ENCODE results near the gene CDK5RAP3.
A peak's percentile ranks its signal among the peaks of the same experiment; 100 is the strongest.
"Not testable (repeated sequence)": the region's sequence is repeated elsewhere in the genome, so short reads cannot be mapped to it uniquely, and the experiment has no call there.

The CDK5RAP3 gene

GRCh38 chr17:47975823-47976205 is 4.9 kb downstream of the CDK5RAP3 start:
- no peak for DNase-seq

DNA sequence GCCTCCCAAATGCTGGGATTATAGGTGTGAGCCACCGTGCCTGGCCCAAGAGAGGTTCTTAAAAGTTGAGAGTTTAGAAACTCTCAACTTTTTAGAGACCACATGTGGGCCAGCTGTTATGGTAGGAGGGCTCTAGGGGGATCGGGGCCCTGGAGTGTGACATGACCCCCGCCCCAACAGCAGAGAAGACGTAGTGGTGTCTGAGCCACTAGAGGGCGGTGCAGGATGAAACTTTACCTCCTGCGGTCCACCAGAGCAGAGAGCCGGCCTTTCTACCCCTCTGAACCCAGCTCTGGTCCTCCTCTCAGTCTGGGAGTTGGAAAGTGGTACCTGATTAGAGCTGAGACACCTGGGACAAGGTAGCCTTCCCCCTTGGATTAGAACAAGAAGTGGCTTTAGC is 7.4 kb downstream of the CDK5RAP3 start:
- peak; percentile 64 to 73 for DNase-seq

- DNase-seq, result peak in 1 of 2 experiments; percentile 35
Observed at GRCh38 chr17:47980541-47980940, 9.6 kb downstream of the CDK5RAP3 start.

DNA sequence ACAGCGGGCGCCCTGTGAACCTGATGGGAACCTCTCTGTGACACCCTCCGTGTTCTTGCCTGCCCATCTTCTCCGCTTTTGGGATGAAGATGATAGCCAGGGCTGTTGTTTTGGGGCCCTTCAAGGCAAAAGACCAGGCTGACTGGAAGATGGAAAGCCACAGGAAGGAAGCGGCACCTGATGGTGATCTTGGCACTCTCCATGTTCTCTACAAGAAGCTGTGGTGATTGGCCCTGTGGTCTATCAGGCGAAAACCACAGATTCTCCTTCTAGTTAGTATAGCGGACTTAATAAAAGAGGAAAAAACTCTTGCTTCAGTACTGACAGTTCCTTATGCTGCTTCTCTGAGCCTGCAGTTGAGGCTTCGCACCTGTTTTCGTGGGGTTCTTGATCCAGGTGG is 10.5 kb downstream of the CDK5RAP3 start:
- DNase-seq, result no peak

DNA sequence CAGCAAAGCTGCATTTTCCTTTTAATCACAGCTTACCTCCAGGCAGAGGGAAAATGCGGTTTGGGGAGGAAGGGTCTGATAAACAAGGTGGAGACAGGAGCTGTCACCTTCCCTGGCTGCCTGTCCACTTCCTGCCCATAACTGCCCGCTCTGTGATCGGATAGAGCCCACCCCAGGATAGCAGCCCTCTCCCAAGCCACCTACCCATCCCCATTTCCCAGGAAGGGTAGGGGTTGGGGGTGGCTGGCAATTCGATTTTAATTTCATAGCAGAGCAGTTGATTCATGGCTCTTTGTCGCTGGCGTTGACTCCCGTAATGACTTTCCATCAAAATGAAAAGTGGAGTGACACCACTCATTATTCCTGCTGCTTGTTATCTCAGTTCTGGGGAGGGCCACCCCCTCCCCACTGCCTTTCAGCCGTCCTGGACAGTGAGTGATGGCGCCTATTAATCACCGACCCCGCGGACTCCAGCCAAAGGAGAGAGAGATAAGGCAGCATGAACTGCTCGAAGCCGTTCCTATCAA is 11.2 kb downstream of the CDK5RAP3 start:
- no peak for DNase-seq

DNA sequence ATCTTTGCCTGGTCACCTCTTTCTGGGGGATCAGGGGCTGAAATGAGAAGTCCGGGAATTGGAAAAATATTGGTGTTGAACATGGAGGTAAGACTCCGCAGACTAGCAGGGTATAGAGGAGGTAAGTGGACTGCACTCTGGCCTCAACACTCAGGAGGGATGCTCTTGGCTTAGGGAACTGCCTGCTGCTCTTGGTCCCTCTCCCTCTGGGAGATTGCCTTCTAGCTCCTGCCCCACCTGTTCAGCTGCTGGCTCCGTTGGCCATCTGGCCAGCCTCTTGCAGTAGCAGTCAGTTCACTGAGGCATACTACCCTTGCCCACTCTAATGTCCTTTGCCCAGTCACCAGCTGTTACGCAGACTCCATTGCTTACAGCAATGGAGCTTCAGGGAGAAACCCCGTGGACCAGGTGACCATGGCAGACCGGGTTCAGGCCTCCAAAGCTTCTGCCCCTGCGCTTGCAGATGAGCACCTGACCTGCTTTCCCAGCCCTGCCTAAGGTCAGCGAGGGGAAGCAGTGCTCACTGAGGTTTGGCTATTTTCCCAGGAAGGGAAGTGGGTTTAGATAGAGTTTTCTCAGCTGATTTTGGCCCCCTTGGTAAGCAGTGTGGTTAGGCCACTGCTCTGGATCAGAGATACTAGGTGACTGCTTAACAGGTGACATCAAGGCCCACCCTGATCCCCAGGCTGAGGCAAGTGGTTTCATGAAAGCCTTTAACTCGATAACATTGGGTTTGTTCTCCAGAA is 11.9 kb downstream of the CDK5RAP3 start:
- no peak for DNase-seq

DNA sequence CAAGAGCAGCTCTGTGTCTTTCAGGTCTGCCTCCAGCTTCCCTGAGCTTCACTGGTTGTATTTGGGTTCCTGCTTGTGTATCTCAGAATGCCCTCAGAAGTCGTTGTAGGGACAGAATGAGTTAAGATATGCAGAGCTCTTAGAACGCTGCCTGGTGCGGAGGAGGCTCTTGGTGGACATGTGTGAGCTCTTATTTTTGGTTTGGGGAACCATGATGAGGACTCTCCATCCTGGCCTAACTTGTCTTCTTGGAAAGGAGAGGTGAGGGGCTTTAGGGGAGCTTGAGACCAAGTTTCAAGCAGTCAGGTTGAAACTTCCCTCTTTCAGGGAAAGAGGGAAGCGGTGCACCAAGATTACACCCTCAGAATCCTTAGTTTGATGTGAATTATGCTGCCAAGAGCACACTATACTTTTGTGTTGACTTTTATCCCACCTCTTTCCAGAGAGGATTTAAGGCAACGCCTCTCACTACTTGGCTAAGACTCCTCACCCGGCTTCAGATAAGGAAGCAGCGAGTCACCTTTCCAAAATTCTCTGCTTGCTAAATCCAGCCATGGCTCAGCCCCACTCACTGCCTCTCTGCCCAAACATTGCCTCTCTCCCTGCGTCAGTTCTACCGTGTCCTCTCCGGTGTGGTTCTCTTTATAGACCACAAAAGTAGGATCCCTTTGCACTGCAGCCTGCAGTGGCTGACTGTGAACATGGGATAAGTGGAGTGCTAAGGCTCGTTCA is 12.7 kb downstream of the CDK5RAP3 start:
- DNase-seq, result no peak

- no peak for DNase-seq
Observed at GRCh38 chr17:47986520-47986919, 15.6 kb downstream of the CDK5RAP3 start.

DNA sequence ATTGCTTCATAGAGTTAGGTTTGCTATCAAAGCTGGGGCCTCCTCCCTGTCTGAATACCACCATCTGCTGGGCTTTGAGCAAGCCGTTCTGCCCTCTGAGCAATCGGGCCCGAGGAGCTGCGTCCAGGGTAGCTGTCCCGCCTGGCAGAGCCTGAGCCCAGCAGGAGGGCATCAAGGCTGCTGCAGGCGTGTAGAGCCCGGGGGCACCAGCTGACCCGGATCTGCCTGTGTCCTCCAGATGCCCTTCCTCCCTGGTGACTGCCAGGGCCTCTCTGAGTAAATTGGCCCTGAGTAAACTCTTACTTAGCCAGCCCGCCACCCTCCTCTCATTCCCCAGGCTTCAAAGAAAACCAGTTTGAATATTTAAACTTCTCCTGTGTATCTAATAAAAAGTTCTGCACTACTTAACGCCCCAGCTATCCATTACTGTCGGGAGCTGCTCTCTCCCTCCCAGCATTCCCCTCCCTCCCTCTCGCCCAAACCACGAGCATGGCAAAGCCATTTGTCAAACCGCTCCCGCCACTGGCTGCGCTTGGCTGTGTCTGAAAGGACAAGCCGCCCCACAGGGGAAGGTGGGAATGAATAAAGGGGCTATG is 16.4 kb downstream of the CDK5RAP3 start:
- DNase-seq, result peak; percentile 52 to 82

- not testable (repeated sequence) for DNase-seq
Observed at GRCh38 chr17:47988445-47988844, 17.5 kb downstream of the CDK5RAP3 start.

- no peak for DNase-seq
Observed at GRCh38 chr17:47989159-47989558, 18.2 kb downstream of the CDK5RAP3 start.

GRCh38 chr17:47989700-47990099 is 18.8 kb downstream of the CDK5RAP3 start:
- no peak for DNase-seq

- DNase-seq, result no peak
Observed at GRCh38 chr17:47990962-47991731, 20.2 kb downstream of the CDK5RAP3 start.

GRCh38 chr17:47992216-47992615 is 21.3 kb downstream of the CDK5RAP3 start:
- DNase-seq, result no peak

DNA sequence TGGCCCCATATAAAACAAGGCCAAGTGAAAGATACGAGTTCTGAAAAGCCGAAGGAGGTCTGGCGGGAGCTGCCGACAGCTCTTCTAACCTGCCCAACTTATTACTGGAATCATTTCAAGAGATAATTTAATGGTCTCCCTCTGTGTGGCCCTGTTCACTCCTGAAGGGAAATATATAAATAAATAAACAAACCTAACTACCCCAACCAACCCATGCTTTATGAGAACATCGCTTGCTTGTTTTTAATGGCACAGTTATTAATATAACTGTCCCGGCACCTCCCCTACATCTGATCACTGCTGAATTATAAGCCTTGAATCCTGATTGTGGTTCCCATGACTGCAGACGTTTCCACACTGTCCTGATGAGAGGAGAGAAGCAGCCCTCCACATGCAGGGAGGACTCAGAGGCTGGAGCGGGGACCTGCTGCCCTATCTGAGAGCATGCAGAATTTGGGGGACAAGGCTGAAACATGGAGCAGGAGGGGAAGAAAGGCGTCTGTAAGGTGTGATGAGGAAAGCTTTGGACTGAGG is 22.2 kb downstream of the CDK5RAP3 start:
- no peak for DNase-seq

DNA sequence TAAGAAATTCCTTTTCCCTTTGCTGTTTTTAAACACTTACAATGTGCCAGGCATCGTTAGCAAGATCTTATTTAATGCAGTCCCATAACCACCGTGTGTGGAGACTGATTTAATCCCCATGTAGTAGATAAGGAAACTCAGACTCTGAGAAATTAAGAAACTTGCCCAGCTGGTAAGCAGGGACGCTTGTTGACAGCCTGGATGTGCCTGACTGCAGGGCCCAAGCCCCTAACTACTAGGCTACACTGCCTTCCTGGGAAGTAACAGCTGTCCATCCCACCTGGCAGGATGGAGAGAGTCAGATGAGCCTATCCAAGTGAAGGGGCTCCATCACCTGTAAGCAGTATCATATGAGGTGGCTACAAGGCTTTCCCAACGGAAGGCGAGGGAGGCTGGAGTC is 23.1 kb downstream of the CDK5RAP3 start:
- no peak for DNase-seq

DNA sequence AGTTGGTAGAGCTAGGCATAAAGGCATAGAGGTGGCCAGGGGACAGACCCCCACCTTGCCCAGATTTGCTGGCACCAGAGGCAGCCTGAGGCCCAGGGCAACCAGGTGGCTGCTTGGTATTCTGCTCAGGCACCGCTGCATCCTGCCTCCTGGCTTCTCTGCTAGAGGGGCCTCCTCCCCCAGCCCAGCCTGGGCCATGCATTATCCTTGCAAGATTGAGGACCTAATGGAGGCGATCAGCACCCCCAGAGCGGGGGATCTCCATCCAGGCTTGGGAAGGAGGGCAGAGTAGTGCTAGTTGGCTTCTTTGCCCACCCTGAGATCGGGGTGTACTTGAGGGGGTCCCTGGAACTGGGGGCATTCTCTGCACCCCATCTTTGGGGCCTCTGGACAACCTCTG is 23.8 kb downstream of the CDK5RAP3 start:
- DNase-seq, result no peak

DNA sequence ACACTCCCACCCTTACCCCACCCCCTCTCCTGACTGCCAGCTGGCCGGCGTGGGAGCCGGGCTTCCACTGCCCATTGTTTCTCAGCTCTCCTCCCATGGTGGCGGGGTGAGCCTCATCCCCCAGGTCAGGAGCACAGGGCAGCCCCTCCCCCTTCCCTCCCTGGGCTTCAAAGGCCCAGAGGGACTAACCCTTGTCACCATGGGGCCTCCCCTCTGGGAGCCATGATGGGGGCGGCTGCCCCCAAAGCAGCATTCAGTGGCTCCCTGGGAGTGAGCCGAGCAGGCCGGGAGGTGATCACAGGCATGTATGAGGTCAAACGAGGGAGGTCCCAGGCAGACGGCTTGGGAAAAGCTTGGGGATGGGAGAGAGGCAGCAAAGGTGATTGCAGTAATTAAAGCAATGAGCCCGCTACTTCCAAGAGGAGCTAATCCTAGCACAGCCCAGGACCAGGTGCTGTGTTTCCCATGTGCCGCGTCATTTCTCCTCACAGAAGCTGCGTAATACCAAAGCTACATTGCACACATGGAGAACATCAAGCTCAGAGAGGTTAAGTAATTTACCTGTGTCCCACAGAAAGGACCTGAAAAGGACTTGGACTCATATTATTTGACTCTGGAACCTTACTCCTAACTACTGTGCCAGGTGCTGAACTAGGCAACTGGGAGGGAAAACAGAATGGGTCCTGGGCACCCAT is 24.5 kb downstream of the CDK5RAP3 start:
- DNase-seq, result no peak

DNA sequence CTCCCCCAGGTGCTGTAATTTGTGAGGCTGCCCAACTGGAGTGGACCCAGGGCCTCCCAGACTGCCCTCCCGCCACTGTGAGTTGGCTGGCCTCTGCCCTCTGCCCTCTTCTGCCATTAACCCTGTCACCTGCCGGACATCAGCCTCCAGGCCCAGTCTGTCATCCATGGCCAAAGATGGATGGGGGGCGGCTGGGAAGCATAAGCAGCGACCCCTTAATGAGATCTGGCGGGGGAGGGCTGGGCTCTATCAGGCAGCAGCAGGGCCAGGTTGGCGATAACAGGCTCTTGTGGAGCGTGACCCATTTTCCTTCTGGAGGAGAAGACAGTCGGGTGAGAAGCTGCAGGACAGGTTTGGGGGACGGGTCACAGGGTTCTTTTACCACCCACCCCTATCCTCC is 25.3 kb downstream of the CDK5RAP3 start:
- no peak for DNase-seq

- DNase-seq, result no peak
Observed at GRCh38 chr17:47997586-47997985, 26.7 kb downstream of the CDK5RAP3 start.

GRCh38 chr17:47998044-47998443 is 27.1 kb downstream of the CDK5RAP3 start:
- no peak for DNase-seq

GRCh38 chr17:47999582-47999981 is 28.7 kb downstream of the CDK5RAP3 start:
- DNase-seq, result no peak
